A549 (cell line): ENCODE results near the gene SLC24A4. TPM values are rescaled to one million over a fixed set of nuclear protein-coding genes. Genes with fewer than 3 reads are reported as not detected.

Experiments
- ATAC-seq, 2 experiments: fragments of 200-7000 bp in 1 of 2; fragments of >200 bp in 1 of 2; cut with Nextera tagmentation in 1 of 2; cut with Tn5 transposase in 1 of 2; 3 replicates each; pipeline versions ENCODE4 v1.8.0 to v1.9.1; 2018 to 2020; ENCODE audit warnings: mild to moderate bottlenecking in 1 of 2, moderate library complexity in 1 of 2
- CTCF ChIA-PET: fragments of 300-600 bp; sonication (Branson Sonifier 250); formaldehyde crosslinking; extraction: SDS; loops from one replicate; lab custom pipeline; 2021; ENCODE audit warnings: antibody characterized with exemption, inconsistent platforms; lab: Yijun Ruan, JAX
- POLR2A ChIA-PET: fragments of 350-600 bp; formaldehyde crosslinking; extraction: SDS; loops from one replicate; lab custom pipeline; 2021; ENCODE audit warnings: antibody characterized with exemption, inconsistent platforms; lab: Yijun Ruan, JAX
- DNase-seq, 2 experiments: peaks; one replicate each; pipeline versions ENCODE4 v3.0.0 to v3.0.0-alpha.2; 2011 to 2016; ENCODE audit warnings: low read depth in 1 of 2, low spot score in 1 of 2
- FAIRE-seq: peaks from 2 replicates; lab custom pipeline; 2011; peaks lifted over from hg19 to GRCh38; lab: Jason Lieb, UNC
- H3K27ac ChIP-seq, 2 experiments: fragments of >200 bp; sonication (Bioruptor Twin); formaldehyde crosslinking; 3 replicates each; pipeline ENCODE4 v1.5.1; 2016 to 2017
- H3K4me1 ChIP-seq: fragments of >200 bp; sonication (Bioruptor Twin); formaldehyde crosslinking; 3 replicates; pipeline ENCODE4 v1.6.1; 2016
- H3K4me2 ChIP-seq: fragments of >200 bp; sonication (Bioruptor Twin); formaldehyde crosslinking; 3 replicates; pipeline ENCODE4 v1.6.1; 2016
- H3K4me3 ChIP-seq: fragments of >200 bp; sonication (Bioruptor Twin); formaldehyde crosslinking; 3 replicates; pipeline ENCODE4 v1.5.1; 2016
- H3K9me3 ChIP-seq: fragments of >200 bp; sonication (Bioruptor Twin); formaldehyde crosslinking; 3 replicates; pipeline ENCODE4 v1.6.1; 2016
- CEBPB ChIP-seq, 2 experiments: fragments of >200 bp in 1 of 2; sonication (Bioruptor Twin) in 1 of 2; formaldehyde crosslinking in 1 of 2; IDR thresholded peaks; 2 replicates each; pipeline ENCODE4 v1.6.1; 2012 to 2016
- CHD2 ChIP-seq: fragments of 150-350 bp; IDR thresholded peaks from 2 replicates; pipeline ENCODE4 v1.6.1; 2014; ENCODE audit warnings: low read length; ENCODE audit not compliant: partially characterized antibody
- CHD4 ChIP-seq: fragments of 200-600 bp; sonication (generic); IDR thresholded peaks from 2 replicates; pipeline ENCODE4 v1.6.1; 2016; ENCODE audit warnings: antibody characterized with exemption, mild to moderate bottlenecking, borderline replicate concordance
- CTCF ChIP-seq: fragments of >200 bp; sonication (Bioruptor Twin); formaldehyde crosslinking; IDR thresholded peaks from 3 replicates; pipeline ENCODE4 v1.5.1; 2016
- E2F6 ChIP-seq: IDR thresholded peaks from 2 replicates; pipeline ENCODE4 v1.6.1; 2012; ENCODE audit warnings: low read depth, borderline replicate concordance
- ELK1 ChIP-seq: fragments of 150-350 bp; IDR thresholded peaks from 2 replicates; pipeline ENCODE4 v1.6.1; 2014; ENCODE audit warnings: low read depth, mild to moderate bottlenecking, low read length
- EP300 ChIP-seq, 2 experiments: fragments of >200 bp; sonication (Bioruptor Twin); formaldehyde crosslinking; IDR thresholded peaks; 2 replicates in 1 of 2; 3 replicates in 1 of 2; pipeline ENCODE4 v1.6.1; 2016 to 2017
- ESRRA ChIP-seq: fragments of 150-350 bp; IDR thresholded peaks from 2 replicates; pipeline ENCODE4 v1.6.1; 2014; ENCODE audit warnings: mild to moderate bottlenecking, low read length, borderline replicate concordance
- FOSL2 ChIP-seq, 2 experiments: fragments of 450-650 bp in 1 of 2; fragments of >200 bp in 1 of 2; sonication (Bioruptor Twin) in 1 of 2; formaldehyde crosslinking; IDR thresholded peaks; 2 replicates each; pipeline versions ENCODE4 v1.5.0 to v1.6.1; 2016 to 2020; ENCODE audit warnings: mild to moderate bottlenecking in 1 of 2, moderate library complexity in 1 of 2
- HOXB13 ChIP-seq: fragments of 250-450 bp; sonication (Bioruptor Pico); IDR thresholded peaks from 2 replicates; pipeline ENCODE4 v1.5.0; 2020; ENCODE audit warnings: low read depth, mild to moderate bottlenecking, moderate library complexity
- HOXB5 ChIP-seq: fragments of 250-450 bp; sonication (Bioruptor Pico); IDR thresholded peaks from 2 replicates; pipeline ENCODE4 v1.5.0; 2020; ENCODE audit warnings: mild to moderate bottlenecking, moderate library complexity
- JUN ChIP-seq, 2 experiments: fragments of >200 bp; sonication (Bioruptor Twin); formaldehyde crosslinking; IDR thresholded peaks; 2 replicates in 1 of 2; 3 replicates in 1 of 2; pipeline ENCODE4 v1.6.1; 2016 to 2017
- JUNB ChIP-seq: fragments of >200 bp; sonication (Bioruptor Twin); formaldehyde crosslinking; IDR thresholded peaks from 2 replicates; pipeline ENCODE4 v1.6.1; 2016
- KDM1A ChIP-seq: fragments of 200-600 bp; sonication (generic); IDR thresholded peaks from 2 replicates; pipeline ENCODE4 v1.6.1; 2016; ENCODE audit warnings: low read depth, mild to moderate bottlenecking
- KDM5A ChIP-seq: fragments of 200-600 bp; sonication (generic); IDR thresholded peaks from 2 replicates; pipeline ENCODE4 v1.6.1; 2016; ENCODE audit warnings: antibody characterized with exemption, mild to moderate bottlenecking
- MAFK ChIP-seq: fragments of 450-650 bp; IDR thresholded peaks from 2 replicates; pipeline ENCODE4 v1.6.1; 2014; ENCODE audit not compliant: partially characterized antibody
- MAZ ChIP-seq: fragments of 150-350 bp; IDR thresholded peaks from 2 replicates; pipeline ENCODE4 v1.6.1; 2014; ENCODE audit warnings: antibody characterized with exemption, low read depth, low read length, borderline replicate concordance
- MYC ChIP-seq: IDR thresholded peaks from 2 replicates; pipeline ENCODE4 v1.6.1; 2012; ENCODE audit warnings: mild to moderate bottlenecking, inconsistent platforms, low read length, improper control_type of control experiment, borderline replicate concordance
- PBX3 ChIP-seq: IDR thresholded peaks from 2 replicates; pipeline ENCODE4 v1.6.1; 2012
- POLR2AphosphoS2 ChIP-seq: conservative IDR thresholded peaks from 2 replicates; pipeline ENCODE4 v1.6.1; 2012; ENCODE audit warnings: low read length, improper control_type of control experiment, inconsistent platforms
- RAD21 ChIP-seq, 2 experiments: fragments of >200 bp in 1 of 2; sonication (Bioruptor Twin) in 1 of 2; formaldehyde crosslinking in 1 of 2; IDR thresholded peaks in 1 of 2; conservative IDR thresholded peaks in 1 of 2; 2 replicates in 1 of 2; 3 replicates in 1 of 2; pipeline ENCODE4 v1.6.1; 2012 to 2018; ENCODE audit warnings: inconsistent platforms in 1 of 2
- RARB ChIP-seq: fragments of 250-450 bp; sonication (Bioruptor Pico); IDR thresholded peaks from 2 replicates; pipeline ENCODE4 v1.8.0; 2021; ENCODE audit warnings: mild to moderate bottlenecking, moderate library complexity
- REST ChIP-seq: fragments of 200-600 bp; sonication (generic); IDR thresholded peaks from 2 replicates; pipeline ENCODE4 v1.6.1; 2016; ENCODE audit warnings: antibody characterized with exemption, mild to moderate bottlenecking, moderate library complexity
- RNF2 ChIP-seq: fragments of 200-600 bp; sonication (generic); IDR thresholded peaks from 2 replicates; pipeline ENCODE4 v1.6.1; 2016; ENCODE audit warnings: low read depth, mild to moderate bottlenecking, antibody characterized with exemption, moderate library complexity, borderline replicate concordance
- SMC3 ChIP-seq: fragments of >200 bp; sonication (Bioruptor Twin); formaldehyde crosslinking; IDR thresholded peaks from 3 replicates; pipeline ENCODE4 v1.6.1; 2018; ENCODE audit warnings: inconsistent platforms
- WGBS: methylation state at CpG from one replicate; pipeline ENCODE4 v1.1.6; 2017; ENCODE audit errors: missing lambda C conversion rate; 5-methylcytosine and 5-hydroxymethylcytosine counted together
- polyA plus RNA-seq, 4 experiments: library from polyadenylated mRNA; depleted of rRNA in 3 of 4; stranded (reverse); fragments of >200 nt; fragmentation: RNase III in 1 of 4; extraction: RNeasy Plus Mini Kit Qiagen cat#74134 plus additional on column Dnase treatment in 1 of 4; gene quantifications; 2 replicates in 3 of 4; 3 replicates in 1 of 4; pipeline ENCODE4 v1.2.3, GENCODE V29; 2011 to 2017

Gene SLC24A4
- polyA plus RNA-seq, 2 of the 4 experiments (the other 2 are of a cell fraction) = 0.05 to 0.19 TPM

- TF ChIP-seq EP300 (IDR thresholded peaks at IDR 0.05) (peak in 1 of 2 experiments; percentile 50; a peak in 1 of 5 replicates), MYC (no peak), ELK1 (no peak), MAFK (no peak), HOXB13 (CRISPR knock-in tag) (no peak), HOXB5 (CRISPR knock-in tag) (no peak), FOSL2 (IDR thresholded peaks at IDR 0.05) (0 out of 2 replicates have a peak, but pooled peaks have one; percentile 19), FOSL2 (CRISPR knock-in tag; IDR thresholded peaks at IDR 0.05) (peak; percentile 74), JUN (IDR thresholded peaks at IDR 0.05) (peak; percentile 29 to 76; a peak in 4 of 5 replicates), SMC3 (0 out of 3 replicates have a peak, but pooled peaks have one; percentile 19), PBX3 (peak; percentile 81; the same call in 1 of the 2 replicates), RNF2 (no peak), JUNB (peak; percentile 52; the same call in 1 of the 2 replicates)
Observed at GRCh38 chr14:92540472-92541048, 217.6 kb downstream of the SLC24A4 start (continued).

GRCh38 chr14:92542766-92543554, 220.0 kb downstream of the SLC24A4 start:
- ATAC-seq = no peak
- POLR2A ChIA-PET = no interaction called here
- Histone ChIP-seq H3K4me2 (no peak overlapping the region), H3K4me1 (peaks cover 62% of the 10 kb centered on the region), H3K4me3 (no peak overlapping the region), H3K9me3 (no peaks in the 10 kb centered on the region), H3K27ac (peak overlapping the region in 1 of 2 experiments; percentile 89; a peak in 4 of 6 replicates)
- CTCF ChIA-PET = no interaction called here
- no peak for DNase-seq
- no peak for TF ChIP-seq KDM1A
- TF ChIP-seq CTCF = no peak
- TF ChIP-seq E2F6 = no peak
- no peak for TF ChIP-seq POLR2AphosphoS2
- TF ChIP-seq CEBPB (IDR thresholded peaks at IDR 0.05) = no peak
- TF ChIP-seq MAFK = no peak
- no peak for TF ChIP-seq RAD21 (conservative IDR thresholded peaks at IDR 0.05 in 1 of 2, IDR thresholded peaks at IDR 0.05 in 1 of 2)
- no peak for TF ChIP-seq KDM5A
- no peak for TF ChIP-seq RARB (CRISPR knock-in tag)
- no peak for TF ChIP-seq MAZ
- TF ChIP-seq CHD2 = no peak
- TF ChIP-seq CHD4 = no peak
- no peak for TF ChIP-seq FOSL2 (IDR thresholded peaks at IDR 0.05)
- no peak for TF ChIP-seq FOSL2 (CRISPR knock-in tag; IDR thresholded peaks at IDR 0.05)
- no peak for TF ChIP-seq HOXB13 (CRISPR knock-in tag)
- no peak for TF ChIP-seq PBX3
- no peak for TF ChIP-seq ESRRA
- no peak for TF ChIP-seq JUNB
- no peak for TF ChIP-seq REST
- FAIRE-seq = no peak
- 80% methylated on average over 8 of the region's 8 CpGs for WGBS
